GM19438 (cell line): ENCODE results near the gene SETDB2.
"Not testable (repeated sequence)": the region's sequence is repeated elsewhere in the genome, so short reads cannot be mapped to it uniquely, and the experiment has no call there.

Source experiments
- ATAC-seq: cut with Tn5 transposase; IDR thresholded peaks from one replicate; pipeline ENCODE4 v1.9.1; 2021; ENCODE audit warnings: low read depth; ENCODE audit not compliant: unreplicated experiment

Gene SETDB2

DNA sequence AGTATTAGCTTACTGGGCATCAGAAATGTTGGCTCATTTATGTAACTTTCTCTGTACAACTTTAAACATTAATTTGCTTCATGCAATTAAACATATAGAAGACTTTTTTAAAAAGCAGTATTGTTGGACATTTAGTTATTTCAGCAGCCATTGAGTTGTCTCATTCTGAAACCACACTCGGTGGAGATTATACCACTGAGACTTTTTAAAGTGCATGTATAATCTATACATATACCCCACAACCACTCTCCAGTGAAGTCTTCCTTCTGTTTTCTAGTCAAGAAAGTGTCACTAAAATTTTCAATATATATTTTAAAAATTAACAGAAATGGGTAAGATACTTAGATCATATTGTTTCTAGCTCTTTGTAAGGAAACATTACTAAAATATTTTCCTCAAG is 15.5 kb downstream of the SETDB2 start:
- no peak for ATAC-seq

DNA sequence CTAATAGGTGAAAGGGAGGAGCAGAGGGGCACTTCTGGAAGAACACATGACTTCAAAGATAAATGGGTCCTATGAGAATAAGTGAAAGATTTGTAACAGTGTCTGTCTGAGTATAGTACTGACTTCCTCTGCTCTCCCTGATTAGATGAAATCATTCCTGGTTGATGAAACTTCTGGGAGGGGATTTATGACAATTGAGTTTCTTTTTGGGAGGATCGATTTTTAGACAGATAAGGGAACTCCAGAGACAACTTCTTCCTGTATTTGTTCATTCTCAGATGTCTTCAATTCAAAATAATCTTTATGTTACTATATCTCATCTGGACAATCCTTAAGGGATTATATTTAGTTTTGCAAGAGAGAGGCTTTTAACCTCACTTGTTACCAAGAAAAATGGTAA is 20.0 kb downstream of the SETDB2 start:
- no peak for ATAC-seq

DNA sequence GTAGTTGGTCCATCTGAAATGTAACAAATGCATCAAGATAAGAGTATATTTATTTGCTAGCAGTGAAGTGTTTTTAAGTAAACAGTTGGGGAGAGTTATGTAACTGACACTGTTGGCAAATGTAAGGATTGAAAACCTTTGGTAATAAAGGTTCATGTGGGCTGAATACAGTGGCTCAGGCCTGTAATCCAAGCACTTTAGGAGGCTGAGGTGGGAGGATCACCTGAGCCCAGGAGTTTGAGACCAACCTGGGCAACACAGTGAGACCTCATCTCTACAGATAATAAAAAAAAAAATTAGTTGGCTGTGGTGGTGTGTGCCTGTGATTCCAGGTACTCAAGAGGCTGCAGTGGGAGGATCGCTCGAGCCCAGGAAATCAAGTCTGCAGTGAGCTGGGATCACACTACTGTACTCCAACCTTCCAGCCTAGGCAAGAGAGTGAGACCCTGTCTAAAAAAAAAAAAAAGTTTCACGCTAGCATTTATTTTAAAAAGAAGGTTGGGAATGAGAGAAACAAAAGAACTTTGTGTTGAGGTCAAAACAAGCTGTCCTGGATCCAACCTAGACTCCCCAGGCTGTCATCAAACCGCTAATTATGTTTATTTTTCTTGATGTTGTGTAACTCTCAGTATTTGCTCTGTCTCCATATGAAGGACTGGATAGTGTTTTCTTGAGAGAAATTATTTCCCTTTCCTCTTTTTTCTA is 20.7 kb downstream of the SETDB2 start:
- no peak for ATAC-seq

DNA sequence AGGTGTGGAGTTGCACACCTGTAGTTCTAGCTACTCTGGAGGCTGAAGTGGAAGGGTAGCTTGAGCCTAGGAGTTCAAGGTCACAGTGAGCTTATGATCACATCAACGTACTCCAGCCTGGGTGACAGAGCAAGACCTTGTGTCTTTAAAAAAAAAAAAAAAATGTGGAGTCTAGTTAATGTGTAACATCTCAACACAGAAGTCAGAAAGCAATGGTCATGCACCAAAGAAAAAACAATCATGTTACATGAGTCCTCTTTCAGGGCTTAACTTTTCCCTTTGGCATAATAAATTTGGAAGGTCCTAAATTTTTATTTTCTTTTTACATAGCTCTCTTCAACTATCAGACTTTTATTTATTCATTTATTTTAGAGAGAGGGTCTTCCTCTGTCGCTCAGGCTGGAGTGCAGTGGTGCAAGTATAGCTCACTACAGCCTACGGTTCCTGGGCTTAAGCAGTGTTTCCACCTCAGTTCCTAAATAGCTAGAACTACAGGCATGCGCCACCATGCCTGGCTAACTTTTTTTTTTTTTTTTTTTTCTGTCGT is 22.3 kb downstream of the SETDB2 start:
- ATAC-seq: no peak

DNA sequence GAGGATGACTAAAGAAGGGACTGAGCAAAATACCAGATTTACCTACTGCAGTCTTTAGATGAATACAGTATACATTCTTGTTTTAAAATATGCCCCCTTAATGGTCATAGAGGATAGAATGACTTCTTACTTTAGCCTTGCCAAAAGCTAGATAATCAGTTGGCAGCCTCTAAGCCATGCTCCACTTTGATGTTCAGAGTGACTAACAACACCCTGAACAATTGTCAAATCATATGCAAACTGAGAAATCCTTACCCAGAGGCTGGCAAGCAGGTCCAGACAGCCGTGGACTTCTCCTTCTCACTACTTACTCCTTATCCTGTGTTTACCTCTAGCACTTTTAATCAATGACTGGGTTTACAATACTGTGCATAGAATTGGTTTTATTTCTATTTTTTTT is 28.1 kb downstream of the SETDB2 start:
- no peak for ATAC-seq

DNA sequence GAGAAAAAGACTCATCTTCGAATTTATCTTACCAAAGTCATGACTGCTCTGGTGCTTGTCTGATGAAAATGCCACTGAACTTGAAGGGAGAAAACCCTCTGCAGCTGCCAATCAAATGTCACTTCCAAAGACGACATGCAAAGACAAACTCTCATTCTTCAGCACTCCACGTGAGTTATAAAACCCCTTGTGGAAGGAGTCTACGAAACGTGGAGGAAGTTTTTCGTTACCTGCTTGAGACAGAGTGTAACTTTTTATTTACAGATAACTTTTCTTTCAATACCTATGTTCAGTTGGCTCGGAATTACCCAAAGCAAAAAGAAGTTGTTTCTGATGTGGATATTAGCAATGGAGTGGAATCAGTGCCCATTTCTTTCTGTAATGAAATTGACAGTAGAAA is 32.5 kb downstream of the SETDB2 start:
- no peak for ATAC-seq

DNA sequence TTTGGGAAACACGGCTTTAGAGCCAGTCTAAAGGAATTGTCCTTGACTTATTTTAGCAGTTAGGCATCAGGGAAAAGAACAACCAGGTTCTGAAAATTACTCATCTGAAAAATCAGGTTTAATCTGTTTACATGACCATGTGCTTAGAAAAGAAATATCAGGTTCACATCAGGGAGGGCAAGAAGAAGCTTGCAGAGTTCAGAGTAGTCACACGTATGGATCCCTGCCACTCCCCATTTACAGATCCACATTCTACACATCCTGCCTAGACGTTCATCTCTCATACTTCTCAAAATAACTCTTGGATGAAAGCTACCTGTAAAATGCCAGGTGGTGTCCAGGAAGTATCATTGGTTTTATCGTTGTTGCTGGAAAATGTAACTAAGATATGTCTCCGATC is 37.7 kb downstream of the SETDB2 start:
- ATAC-seq: no peak

DNA sequence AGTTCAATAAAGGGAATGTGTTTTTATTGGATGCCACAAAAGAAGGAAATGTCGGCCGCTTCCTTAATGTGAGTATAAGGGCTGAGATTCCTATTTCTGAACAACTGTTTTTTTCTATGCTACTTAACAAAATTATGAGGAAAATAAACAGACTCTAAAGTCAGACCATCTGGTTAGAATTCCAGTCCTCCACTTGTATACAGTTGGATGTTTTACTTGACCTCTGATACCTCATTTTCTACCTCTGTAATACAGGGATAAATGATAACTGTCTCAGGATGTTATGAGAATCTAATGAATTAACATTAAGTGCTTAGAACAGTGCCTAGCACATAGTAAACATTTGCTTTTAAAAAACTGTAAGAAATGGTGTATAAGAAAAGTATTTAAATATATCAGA is 44.5 kb downstream of the SETDB2 start:
- ATAC-seq: no peak

DNA sequence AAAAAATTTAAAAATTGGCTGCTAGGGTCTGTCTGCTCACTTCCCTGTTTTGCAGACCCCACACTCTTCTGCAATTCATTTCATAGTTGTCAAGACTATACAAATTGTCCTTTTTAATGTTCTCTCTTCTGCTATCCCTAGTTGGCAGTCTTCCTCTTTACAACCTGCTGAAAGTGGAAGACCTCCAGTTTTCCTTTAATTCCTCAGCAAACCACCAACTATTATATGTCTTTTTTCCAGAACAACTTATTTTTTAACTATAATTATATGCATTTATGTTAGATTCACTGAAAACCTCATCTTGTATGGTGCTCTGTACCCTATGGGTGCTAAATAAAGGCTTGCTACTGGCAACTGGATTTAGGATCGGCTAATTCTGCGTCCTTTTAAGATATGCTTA is 50.6 kb downstream of the SETDB2 start:
- no peak for ATAC-seq

DNA sequence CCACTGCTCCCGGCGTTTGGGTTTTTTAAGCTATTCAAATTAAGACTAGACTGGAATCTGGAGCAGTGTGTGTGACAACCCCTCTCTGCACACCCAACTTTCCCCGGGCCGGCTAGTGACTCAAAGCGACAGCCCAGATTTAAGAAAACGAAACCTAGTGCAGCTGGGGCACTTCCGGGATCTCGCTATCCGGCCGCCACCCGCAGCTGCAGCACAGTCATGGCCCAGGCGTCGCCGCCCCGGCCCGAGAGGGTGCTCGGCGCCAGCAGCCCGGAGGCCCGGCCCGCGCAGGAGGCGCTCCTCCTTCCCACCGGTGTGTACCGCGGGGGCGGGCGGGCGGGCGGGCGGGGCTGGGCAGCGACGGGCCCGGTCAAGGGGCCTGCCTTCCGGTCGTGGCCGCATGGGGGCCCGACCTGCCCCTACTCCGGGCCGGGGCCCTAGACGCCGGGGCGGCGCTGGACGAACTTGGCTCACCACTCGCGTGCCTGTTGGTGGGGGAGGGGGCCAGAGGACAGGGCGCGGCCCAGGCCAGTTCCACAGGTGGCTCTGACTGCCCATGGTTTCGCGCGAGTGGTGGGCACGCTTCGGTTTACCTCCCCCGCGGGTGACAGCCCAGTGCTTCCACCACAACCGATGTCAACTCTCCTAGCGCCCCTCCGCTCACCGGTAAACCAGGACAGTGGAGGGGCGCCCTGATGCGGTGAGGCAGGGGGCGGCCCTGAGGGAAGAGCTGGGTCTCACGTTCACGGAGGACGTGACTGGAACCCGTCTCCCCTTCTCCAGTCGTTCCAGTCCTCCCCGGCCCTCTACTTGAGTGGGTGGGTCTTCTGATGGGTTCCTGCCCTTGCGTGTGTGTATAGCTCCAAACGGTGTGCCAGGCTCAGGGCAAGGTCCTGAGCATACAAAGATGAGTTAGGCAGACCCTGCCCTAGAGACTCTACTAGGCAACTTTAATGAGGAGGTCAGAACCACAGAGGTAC is 52.0 kb downstream of the SETDB2 start, which contains the start of gene PHF11:
TSS of gene PHF11 (plus strand) at position 171 of the 980 bp plus-strand sequence. CDS start at position 220, 49 bp downstream.
- ATAC-seq: peak; percentile 75

DNA sequence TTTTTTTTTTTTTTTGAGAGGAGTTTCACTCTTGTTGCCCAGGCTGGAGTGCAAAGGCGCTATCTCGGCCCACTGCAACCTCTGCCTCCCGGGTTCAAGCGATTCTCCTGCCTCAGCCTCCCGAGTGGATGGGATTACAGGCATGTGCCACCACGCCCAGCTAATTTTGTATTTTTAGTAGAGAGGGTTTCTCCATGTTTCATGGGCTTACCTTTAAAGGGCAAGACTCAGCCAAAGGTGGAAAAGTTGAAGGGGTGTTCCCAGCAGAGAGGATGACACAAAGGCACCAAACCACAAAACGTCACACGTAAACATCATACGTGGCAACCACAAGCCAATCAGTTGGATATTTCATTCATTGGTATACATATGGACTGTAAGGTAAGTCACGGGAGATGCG is 52.8 kb downstream of the SETDB2 start:
- ATAC-seq: not testable (repeated sequence)

DNA sequence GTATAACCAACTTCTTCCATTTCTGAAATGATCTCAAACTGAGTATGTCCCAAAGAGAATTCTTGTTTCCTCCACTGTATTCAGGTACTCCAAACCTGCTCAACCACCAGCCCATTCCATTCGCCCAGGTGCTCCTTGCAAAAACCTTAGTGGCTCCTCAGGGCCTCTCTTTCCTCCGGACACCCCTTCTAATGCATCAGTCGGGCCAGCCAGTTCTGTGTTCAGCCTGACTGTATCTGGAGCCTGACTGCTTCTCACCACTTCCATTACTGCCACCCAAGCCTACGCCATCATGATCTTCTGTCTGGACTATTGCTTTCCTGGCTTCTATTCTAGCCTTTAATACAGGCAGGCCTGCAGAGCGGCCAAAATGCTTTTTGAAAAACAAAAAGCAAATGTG is 53.2 kb downstream of the SETDB2 start:
- ATAC-seq: no peak

DNA sequence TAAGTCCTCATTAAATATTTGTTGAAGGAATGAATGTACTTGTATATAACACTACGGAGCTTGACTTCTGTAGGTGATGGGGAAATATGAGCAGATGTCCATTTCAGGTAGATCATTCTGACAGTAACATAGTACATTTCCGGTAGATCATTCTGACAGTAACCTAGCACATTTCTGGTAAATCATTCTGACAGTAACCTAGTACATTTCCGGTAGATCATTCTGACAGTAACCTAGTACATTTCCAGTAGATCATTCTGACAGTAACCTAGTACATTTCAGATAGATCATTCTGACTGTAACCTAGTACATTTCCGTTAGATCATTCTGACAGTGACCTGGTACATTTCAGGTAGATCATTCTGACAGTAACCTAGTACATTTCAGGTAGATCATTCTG is 54.1 kb downstream of the SETDB2 start:
- no peak for ATAC-seq

DNA sequence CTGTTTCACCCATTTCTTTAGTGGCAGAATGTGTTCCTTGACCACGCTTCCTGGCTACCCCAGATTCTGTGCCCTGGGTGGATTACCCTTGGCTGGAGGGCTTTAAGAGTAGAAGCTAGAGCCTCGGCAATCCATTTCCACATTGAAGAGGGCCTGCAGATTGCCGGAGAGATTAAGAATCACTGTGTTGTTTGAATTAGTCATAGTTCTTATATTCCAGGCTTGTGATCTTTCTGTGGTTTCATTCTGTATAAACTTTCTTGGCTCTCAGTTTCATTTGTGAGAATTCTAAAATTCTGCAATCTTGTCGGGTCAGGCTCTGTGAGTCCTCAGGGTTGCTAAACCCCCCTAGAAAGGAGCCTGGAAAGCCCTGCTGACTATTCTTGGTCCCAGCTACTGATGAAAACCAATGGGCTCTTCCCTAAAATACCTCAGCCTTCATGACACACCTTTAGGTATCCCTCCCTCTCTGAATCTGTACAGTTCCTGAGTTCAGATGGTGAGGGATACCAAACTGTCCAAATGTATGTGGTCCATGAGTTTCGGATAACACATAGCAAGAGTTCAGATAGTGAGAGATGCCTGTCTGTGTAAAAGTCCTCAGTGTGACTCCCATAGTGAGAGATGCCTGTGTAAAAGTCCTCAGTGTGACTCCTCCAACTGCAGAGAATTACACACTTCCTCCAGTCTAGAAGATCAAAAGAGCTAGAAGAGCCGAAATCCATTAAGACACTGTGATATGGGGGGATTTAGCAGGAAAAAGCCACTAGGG is 56.0 kb downstream of the SETDB2 start:
- no peak for ATAC-seq

DNA sequence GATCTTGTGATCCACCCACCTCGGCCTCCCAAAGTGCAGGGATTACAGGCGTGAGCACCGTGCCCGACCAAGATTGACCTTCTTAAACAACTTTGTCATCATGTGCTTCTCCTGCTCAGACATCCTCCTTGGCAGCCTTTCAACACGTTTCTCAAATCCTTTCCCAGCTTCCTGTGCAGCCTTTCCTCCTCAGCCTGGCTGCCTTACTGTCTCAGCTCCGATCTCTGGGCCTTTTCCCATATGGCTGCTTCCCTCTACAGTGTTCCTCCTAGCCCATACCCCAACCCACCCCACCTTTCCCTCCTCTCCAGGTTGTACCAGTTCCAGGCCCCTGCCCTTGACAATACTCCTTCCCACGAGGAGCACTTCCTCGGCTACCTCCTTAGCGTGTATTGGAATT is 58.9 kb downstream of the SETDB2 start:
- no peak for ATAC-seq

DNA sequence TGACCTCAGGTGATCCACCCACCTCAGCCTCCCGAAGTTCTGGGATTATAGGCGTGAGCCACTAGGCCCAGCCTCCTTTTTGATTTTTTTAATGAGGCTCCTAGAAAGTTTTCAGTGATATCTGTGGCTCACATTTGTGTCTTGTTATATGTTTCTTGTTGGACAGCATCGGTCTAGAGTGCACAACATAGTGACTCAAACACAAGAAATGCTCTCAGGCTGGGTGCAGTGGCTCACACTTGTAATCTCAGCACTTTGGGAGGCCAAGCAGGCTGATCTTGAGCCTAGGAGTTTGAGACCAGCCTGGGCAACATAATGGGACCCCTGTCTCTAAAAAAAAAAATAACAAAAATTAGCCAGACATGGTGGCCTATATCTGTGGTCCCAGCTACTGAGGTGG is 59.9 kb downstream of the SETDB2 start:
- ATAC-seq: no peak

DNA sequence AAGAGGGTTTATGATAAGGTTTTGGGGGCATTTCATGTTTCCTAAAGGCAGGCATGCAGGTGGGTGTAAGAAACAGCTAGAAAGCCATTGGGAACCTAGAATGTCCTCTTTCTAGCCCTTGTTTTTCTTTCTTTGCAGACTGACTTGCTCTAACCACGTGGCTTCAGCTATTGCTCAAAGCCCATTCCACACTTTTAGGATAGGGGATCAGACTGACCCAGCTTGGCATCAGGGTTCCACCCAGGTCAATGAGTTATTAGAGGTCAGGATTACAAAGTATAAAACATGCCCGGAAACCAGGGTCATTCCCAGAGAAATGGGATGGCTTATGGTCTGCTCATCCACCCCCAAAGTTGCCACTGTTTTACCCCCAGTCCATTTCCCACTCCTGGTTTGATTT is 68.5 kb downstream of the SETDB2 start:
- no peak for ATAC-seq

DNA sequence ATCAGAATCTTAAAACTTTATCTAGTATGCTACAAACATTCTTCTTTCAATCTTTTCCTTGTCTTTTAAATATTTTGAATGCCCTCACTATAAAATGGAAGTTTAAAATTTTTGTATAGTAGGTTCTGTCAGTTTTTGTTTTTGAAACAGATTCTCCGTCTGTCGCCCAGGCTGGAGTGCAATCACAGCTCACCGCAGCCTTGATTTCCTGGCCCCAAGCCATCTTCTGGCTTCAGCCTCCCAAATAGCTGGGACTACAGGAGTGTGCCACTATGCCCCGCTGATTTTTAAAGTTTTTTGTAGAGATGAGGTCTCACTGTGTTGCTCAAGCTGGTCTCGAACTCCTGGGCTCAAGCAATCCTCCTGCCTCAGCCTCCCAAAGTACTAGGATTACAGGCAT is 72.4 kb downstream of the SETDB2 start:
- ATAC-seq: no peak

DNA sequence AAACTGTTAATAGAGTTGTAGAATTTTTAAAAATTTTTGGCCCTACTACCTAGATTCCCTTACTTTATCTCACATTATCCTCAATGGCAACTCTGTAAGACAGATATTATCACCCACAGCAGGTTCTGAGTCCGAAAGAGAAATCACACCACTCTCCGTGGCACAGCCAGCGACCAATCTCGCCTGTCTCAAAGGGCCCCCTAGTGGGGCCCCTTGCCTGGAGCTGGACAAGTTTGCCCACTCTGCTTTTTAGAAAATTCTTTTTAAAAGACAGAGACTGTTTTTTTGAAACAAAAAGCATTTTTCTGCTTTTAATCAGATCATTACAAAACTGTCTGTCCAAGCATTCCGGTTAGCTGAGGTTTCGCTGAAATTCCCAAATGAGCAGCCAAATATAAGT is 73.4 kb downstream of the SETDB2 start:
- no peak for ATAC-seq

DNA sequence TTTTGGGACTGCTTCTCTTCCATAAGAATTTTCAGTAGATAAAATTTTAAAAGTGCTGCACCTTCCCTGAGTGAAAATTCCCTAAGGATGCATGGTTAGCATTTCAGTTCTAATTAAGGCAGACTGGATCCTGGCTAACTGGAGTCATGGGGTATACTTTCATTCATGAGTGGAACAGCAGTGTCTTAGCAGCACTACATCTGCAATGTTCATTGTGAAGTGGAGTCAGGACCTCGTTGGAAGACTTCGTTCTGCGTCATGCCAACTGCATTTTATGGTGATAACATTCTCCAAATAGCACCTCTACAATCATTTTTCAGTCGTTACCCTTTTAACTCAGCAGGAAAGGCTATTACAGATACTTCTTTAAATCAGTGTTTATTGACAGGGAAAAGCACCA is 77.2 kb downstream of the SETDB2 start:
- ATAC-seq: no peak
